H9 (cell line): ENCODE measurements around the gene SMLR1. TPM values are rescaled to one million over a fixed set of nuclear protein-coding genes. Genes with fewer than 3 reads are reported as not detected.

Experiments
- DNase-seq: peaks from one replicate; pipeline ENCODE4 v3.0.0-alpha.2; 2017
- H2AFZ ChIP-seq: one replicate; pipeline ENCODE4 v1.6.1; 2013; ENCODE audit warnings: mild to moderate bottlenecking, low read length, control low read depth, moderate library complexity
- H2AK5ac ChIP-seq: 2 replicates; pipeline ENCODE4 v1.6.1; 2013; ENCODE audit warnings: low read length, control low read depth, mixed read lengths; ENCODE audit not compliant: insufficient read length
- H2BK120ac ChIP-seq: one replicate; pipeline ENCODE4 v1.6.1; 2013; ENCODE audit warnings: low read depth, mild to moderate bottlenecking, low read length, control low read depth, inconsistent platforms; ENCODE audit not compliant: poor library complexity, severe bottlenecking
- H2BK12ac ChIP-seq: 2 replicates; pipeline ENCODE4 v1.6.1; 2013; ENCODE audit warnings: low read length, control low read depth, mixed read lengths, low read depth; ENCODE audit not compliant: insufficient read length
- H2BK15ac ChIP-seq: 2 replicates; pipeline ENCODE4 v1.6.1; 2013; ENCODE audit warnings: low read depth, low read length, control low read depth
- H2BK20ac ChIP-seq: one replicate; pipeline ENCODE4 v1.6.1; 2013; ENCODE audit warnings: low read depth, mild to moderate bottlenecking, low read length, control low read depth, inconsistent platforms; ENCODE audit not compliant: poor library complexity, severe bottlenecking
- H2BK5ac ChIP-seq: 2 replicates; pipeline ENCODE4 v1.6.1; 2013; ENCODE audit warnings: low read length, control low read depth, mixed read lengths; ENCODE audit not compliant: insufficient read length
- H3K14ac ChIP-seq: 2 replicates; pipeline ENCODE4 v1.6.1; 2013; ENCODE audit warnings: low read length, control low read depth; ENCODE audit not compliant: insufficient read depth
- H3K18ac ChIP-seq: 2 replicates; pipeline ENCODE4 v1.6.1; 2013; ENCODE audit warnings: low read depth, mild to moderate bottlenecking, mixed read lengths, low read length, control low read depth; ENCODE audit not compliant: insufficient read length
- H3K23ac ChIP-seq: 2 replicates; pipeline ENCODE4 v1.6.1; 2013; ENCODE audit warnings: low read length, control low read depth, mixed read lengths, low read depth; ENCODE audit not compliant: insufficient read length
- H3K23me2 ChIP-seq: 2 replicates; pipeline ENCODE4 v1.6.1; 2013; ENCODE audit warnings: low read depth, mild to moderate bottlenecking, mixed read lengths, low read length, control low read depth; ENCODE audit not compliant: insufficient read length, poor library complexity, severe bottlenecking
- H3K27ac ChIP-seq: 2 replicates; pipeline ENCODE4 v1.5.1; 2013; ENCODE audit warnings: low read length, control low read depth, mixed read lengths, low read depth; ENCODE audit not compliant: insufficient read length
- H3K27me3 ChIP-seq: 2 replicates; pipeline ENCODE4 v1.6.1; 2013; ENCODE audit warnings: low read length, control low read depth, inconsistent platforms; ENCODE audit not compliant: insufficient read depth
- H3K4ac ChIP-seq: 2 replicates; pipeline ENCODE4 v1.6.1; 2013; ENCODE audit warnings: low read depth, mild to moderate bottlenecking, control low read depth, inconsistent platforms, low read length, moderate library complexity
- H3K4me1 ChIP-seq: 2 replicates; pipeline ENCODE4 v1.6.1; 2013; ENCODE audit warnings: low read length, control low read depth, inconsistent platforms; ENCODE audit not compliant: insufficient read depth
- H3K4me2 ChIP-seq: 2 replicates; pipeline ENCODE4 v1.6.1; 2013; ENCODE audit warnings: low read length, control low read depth, mixed read lengths; ENCODE audit not compliant: insufficient read length, insufficient read depth
- H3K56ac ChIP-seq: 2 replicates; pipeline ENCODE4 v1.6.1; 2013; ENCODE audit warnings: low read depth, mild to moderate bottlenecking, mixed read lengths, low read length, control low read depth; ENCODE audit not compliant: insufficient read length
- H3K79me1 ChIP-seq: 2 replicates; pipeline ENCODE4 v1.6.1; 2013; ENCODE audit warnings: low read depth, mild to moderate bottlenecking, moderate library complexity, low read length, control low read depth, inconsistent platforms; ENCODE audit not compliant: insufficient read depth, poor library complexity, severe bottlenecking
- H3K79me2 ChIP-seq: 2 replicates; pipeline ENCODE4 v1.6.1; 2013; ENCODE audit warnings: low read length, control low read depth, inconsistent platforms; ENCODE audit not compliant: insufficient read depth
- H3K9ac ChIP-seq: 2 replicates; pipeline ENCODE4 v1.6.1; 2013; ENCODE audit warnings: low read length, control low read depth, mixed read lengths; ENCODE audit not compliant: insufficient read length; ENCODE audit errors: extremely low read depth
- H3K9me3 ChIP-seq: one replicate; pipeline ENCODE4 v1.6.1; 2013; ENCODE audit warnings: low read depth, low read length, inconsistent platforms; ENCODE audit not compliant: control insufficient read depth
- H3T11ph ChIP-seq: one replicate; pipeline ENCODE4 v1.6.1; 2013; ENCODE audit warnings: mild to moderate bottlenecking, low read length, control low read depth, inconsistent platforms
- H4K20me1 ChIP-seq: one replicate; pipeline ENCODE4 v1.6.1; 2013; ENCODE audit not compliant: control insufficient read depth, insufficient read length, insufficient read depth
- H4K5ac ChIP-seq: 2 replicates; pipeline ENCODE4 v1.6.1; 2013; ENCODE audit warnings: low read depth, mild to moderate bottlenecking, mixed read lengths, low read length, control low read depth; ENCODE audit not compliant: insufficient read length
- H4K8ac ChIP-seq: replicated peaks from 2 replicates; pipeline ENCODE4 v1.6.1; 2013; ENCODE audit warnings: low read length, control low read depth, mixed read lengths, low read depth; ENCODE audit not compliant: insufficient read length
- H4K91ac ChIP-seq: 2 replicates; pipeline ENCODE4 v1.6.1; 2013; ENCODE audit warnings: low read depth, mild to moderate bottlenecking, moderate library complexity, mixed read lengths, low read length, control low read depth; ENCODE audit not compliant: insufficient read length
- H3K27ac Mint-ChIP-seq, 3 experiments: 2 replicates in 2 of 3; 3 replicates in 1 of 3; pipeline ENCODE4 v1.8.0; 2020 to 2021; ENCODE audit warnings: mixed read lengths in 3 of 3, mild to moderate bottlenecking in 1 of 3, moderate library complexity in 1 of 3
- H3K27me3 Mint-ChIP-seq: 2 replicates; pipeline ENCODE4 v1.8.0; 2021; ENCODE audit warnings: low read depth, mild to moderate bottlenecking, moderate library complexity, mixed read lengths
- H3K36me3 Mint-ChIP-seq, 3 experiments: 2 replicates in 2 of 3; 3 replicates in 1 of 3; pipeline ENCODE4 v1.8.0; 2020 to 2021; ENCODE audit warnings: low read depth in 3 of 3, mixed read lengths in 3 of 3; ENCODE audit not compliant: insufficient read depth in 1 of 3
- H3K4me1 Mint-ChIP-seq, 2 experiments: 2 replicates each; pipeline ENCODE4 v1.8.0; 2020; ENCODE audit warnings: mixed read lengths in 2 of 2
- H3K4me3 Mint-ChIP-seq, 2 experiments: 2 replicates in 1 of 2; 3 replicates in 1 of 2; pipeline ENCODE4 v1.8.0; 2020 to 2021; ENCODE audit warnings: mild to moderate bottlenecking in 2 of 2, mixed read lengths in 2 of 2, moderate library complexity in 1 of 2
- H3K9me3 Mint-ChIP-seq, 2 experiments: 2 replicates in 1 of 2; 3 replicates in 1 of 2; pipeline ENCODE4 v1.8.0; 2020; ENCODE audit warnings: mild to moderate bottlenecking in 2 of 2, mixed read lengths in 2 of 2, moderate library complexity in 1 of 2
- CTCF ChIP-seq: fragments of 200-600 bp; sonication (generic); conservative IDR thresholded peaks from 3 replicates; pipeline ENCODE4 v1.8.0; 2021; ENCODE audit warnings: antibody characterized with exemption, mild to moderate bottlenecking
- WGBS: extraction: QIAGEN DNeasy Blood & Tissue Kit; methylation state at CpG from one replicate; pipeline ENCODE4 v1.1.7; 2013; ENCODE audit warnings: missing lambda C conversion rate, low lambda C conversion rate, mixed read lengths; ENCODE audit not compliant: insufficient read length; ENCODE audit errors: extremely low coverage; 5-methylcytosine and 5-hydroxymethylcytosine counted together
- total RNA-seq: library from RNA; stranded (reverse); gene quantifications from 2 replicates; pipeline ENCODE4 v1.2.1, GENCODE V29; 2021

Gene SMLR1
- total RNA-seq, 1 experiment from 2014 or later: not detected

GRCh38 chr6:130882370-130882769 lies 55.2 kb downstream of the SMLR1 start:
- no peak overlapping the region for H3K27ac ChIP-seq
- no peak overlapping the region for H3K4me2 ChIP-seq
- Mint-ChIP-seq H3K4me1 (no peaks in the 10 kb centered on the region), H3K36me3 (peaks cover 0 to 2% (median 0%) of the 10 kb centered on the region in 3 experiments; a peak in 2 of 7 replicates), H3K9me3 (no peaks in the 10 kb centered on the region), H3K27ac (peak overlapping the region in 2 of 3 experiments; percentile 2 to 10; a peak in 1 of 7 replicates), H3K4me3 (no peak overlapping the region), H3K27me3 (no peaks in the 10 kb centered on the region)
- H2BK12ac ChIP-seq: no peak overlapping the region
- H2BK5ac ChIP-seq: no peak overlapping the region
- no peak for TF ChIP-seq CTCF
- H3K4me1 ChIP-seq: no peaks in the 10 kb centered on the region
- H3K23me2 ChIP-seq: no peaks in the 10 kb centered on the region
- H3K9me3 ChIP-seq: no peaks in the 10 kb centered on the region
- H3T11ph ChIP-seq: no peak overlapping the region
- H4K5ac ChIP-seq: no peak overlapping the region
- H2BK120ac ChIP-seq: no peak overlapping the region
- no peak overlapping the region for H3K18ac ChIP-seq
- H3K14ac ChIP-seq: no peak overlapping the region
- no peaks in the 10 kb centered on the region for H4K20me1 ChIP-seq
- no CpG with 5 or more reads among the region's 4 CpGs for WGBS
- H2BK15ac ChIP-seq: no peak overlapping the region
- H4K8ac ChIP-seq: no peak overlapping the region
- H3K79me2 ChIP-seq: no peaks in the 10 kb centered on the region
- H2AFZ ChIP-seq: no peak overlapping the region
- no peak overlapping the region for H2AK5ac ChIP-seq
- H2BK20ac ChIP-seq: no peak overlapping the region
- no peak overlapping the region for H3K4ac ChIP-seq
- H3K27me3 ChIP-seq: no peaks in the 10 kb centered on the region
- H3K9ac ChIP-seq: no peak overlapping the region
- no peaks in the 10 kb centered on the region for H3K79me1 ChIP-seq
- H3K56ac ChIP-seq: no peak overlapping the region
- no peak overlapping the region for H3K23ac ChIP-seq
- no peak overlapping the region for H4K91ac ChIP-seq
- no peak for DNase-seq
